GM18858 (cell line): ENCODE results near the gene OR52K2.
"Not testable (repeated sequence)": the region's sequence is repeated elsewhere in the genome, so short reads cannot be mapped to it uniquely, and the experiment has no call there.

Experiments used
- ATAC-seq: cut with Tn5 transposase; IDR thresholded peaks from one replicate; pipeline ENCODE4 v1.9.1; 2021; ENCODE audit not compliant: unreplicated experiment

Gene OR52K2

DNA sequence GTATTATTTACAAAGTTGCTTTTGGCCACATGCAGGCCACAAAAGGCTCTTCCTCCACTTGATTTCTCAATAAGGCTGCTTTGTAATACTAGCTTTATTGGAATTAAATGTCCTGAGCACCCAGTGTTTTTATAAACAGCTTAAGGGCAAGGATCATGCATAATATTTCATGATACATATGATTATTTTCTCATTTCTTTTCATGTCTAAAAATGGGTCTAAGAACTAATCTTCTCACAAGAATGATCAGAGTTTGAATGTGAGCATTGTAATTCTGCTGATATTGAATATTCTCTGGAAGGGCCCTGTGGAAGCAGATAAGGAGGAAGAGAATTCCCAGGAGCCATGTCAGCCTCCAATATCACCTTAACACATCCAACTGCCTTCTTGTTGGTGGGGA lies at the start of gene OR52K2:
OR52K2 (plus strand) TSS at position 301 of the 400 bp plus-strand sequence; CDS start at position 346, 45 bp downstream.
- no peak for ATAC-seq

- ATAC-seq = not testable (repeated sequence)
Observed at GRCh38 chr11:4406206-4406605, 42.9 kb upstream of the OR52K2 start.

DNA sequence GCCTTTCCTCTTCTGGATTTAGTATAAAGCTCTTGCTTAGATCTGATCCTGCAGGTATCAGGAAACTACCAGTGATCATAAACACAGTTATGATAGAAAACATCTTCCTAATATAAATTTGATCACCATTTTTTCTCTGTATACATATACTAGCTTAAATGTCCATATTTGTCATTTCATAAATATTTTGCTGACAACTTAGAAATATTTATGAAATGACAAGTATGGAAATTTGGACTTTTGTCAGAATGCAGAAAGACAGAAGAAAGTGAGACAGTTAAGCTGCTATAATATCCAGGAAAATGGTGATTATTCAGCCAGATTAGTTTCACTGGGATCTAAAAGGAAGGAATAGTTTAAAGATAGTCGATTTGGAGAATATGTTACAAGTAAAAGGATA lies 32.8 kb upstream of the OR52K2 start:
- no peak for ATAC-seq

GRCh38 chr11:4416816-4417215 lies 32.3 kb upstream of the OR52K2 start:
- no peak for ATAC-seq

DNA sequence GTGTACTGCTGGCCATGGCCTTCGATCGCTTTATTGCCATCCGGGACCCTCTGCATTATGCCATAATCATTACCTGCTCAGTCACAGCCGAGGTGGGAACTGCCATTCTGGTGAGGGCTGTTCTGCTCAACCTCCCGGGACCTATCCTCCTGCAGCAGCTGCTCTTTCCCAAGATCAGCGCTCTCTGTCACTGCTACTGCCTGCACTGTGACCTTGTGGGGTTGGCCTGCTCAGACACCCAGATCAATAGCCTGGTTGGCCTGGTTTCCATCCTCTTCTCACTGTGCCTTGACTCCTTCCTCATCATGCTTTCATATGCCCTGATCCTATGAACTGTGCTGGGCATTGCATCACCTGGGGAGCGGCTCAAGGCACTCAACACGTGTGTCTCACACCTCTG lies 30.7 kb upstream of the OR52K2 start:
- ATAC-seq = no peak

DNA sequence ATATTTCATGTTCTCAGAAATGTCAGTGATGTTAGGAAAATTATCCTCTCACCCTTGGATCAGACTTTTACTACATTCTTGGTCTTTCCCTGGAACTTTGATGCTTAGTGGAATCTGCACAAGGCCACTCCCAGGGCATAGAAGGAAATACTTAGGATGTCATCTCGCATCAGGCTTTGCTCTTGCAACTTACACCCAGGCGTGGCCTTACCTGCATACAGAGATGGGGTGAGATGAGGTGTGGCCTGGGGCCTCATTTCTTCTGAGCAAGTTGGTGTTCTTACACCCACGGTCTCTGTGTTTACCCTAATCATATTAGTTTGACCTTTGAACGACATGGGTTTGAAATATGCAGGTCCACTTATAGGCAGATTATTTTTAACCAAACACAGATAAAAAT lies 19.0 kb upstream of the OR52K2 start:
- no peak for ATAC-seq

GRCh38 chr11:4433856-4434255 lies 15.2 kb upstream of the OR52K2 start:
- ATAC-seq = no peak

GRCh38 chr11:4436411-4436810 lies 12.7 kb upstream of the OR52K2 start:
- ATAC-seq = no peak

DNA sequence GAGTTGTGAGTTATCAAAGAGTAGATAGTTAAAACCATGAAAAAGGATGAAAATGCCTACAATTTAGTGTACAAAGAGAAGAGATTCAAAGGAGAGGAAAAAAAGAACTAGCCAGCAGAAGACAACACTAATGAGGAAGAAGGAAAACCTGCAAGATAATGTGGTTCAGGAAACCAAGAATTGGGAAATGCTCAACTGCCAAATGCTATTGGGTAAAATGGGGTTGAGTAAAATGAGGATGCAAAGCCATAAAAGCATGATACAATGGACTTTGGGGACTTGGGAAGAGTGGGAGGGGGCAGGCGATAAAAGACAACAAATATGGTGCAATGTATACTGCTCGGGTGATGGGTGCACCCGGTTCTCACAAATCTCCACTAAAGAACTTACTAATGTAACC lies 7.6 kb upstream of the OR52K2 start:
- ATAC-seq = no peak

- ATAC-seq = no peak
Observed at GRCh38 chr11:4443232-4443891, 5.7 kb upstream of the OR52K2 start.

- no peak for ATAC-seq
Observed at GRCh38 chr11:4453118-4453517, 4.0 kb downstream of the OR52K2 start.

DNA sequence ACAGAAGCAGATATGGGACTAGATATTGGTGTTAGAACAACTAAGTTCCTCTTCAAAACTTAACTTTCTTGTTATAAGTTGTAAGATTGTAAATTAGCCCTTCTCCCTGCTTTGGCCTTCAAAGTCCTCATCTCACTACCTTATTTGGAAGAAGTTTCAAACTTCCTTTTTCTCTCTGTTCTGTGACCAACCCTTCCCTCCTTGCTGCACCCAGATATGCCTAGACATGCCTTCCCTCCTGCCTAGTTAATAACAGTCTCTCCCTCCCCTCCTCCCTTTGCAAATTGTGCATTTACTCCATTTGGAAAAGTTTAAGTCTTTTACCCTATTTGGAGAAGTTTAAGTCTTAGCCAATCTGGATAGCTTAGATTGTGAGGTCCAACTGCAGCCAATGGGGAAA lies 4.9 kb downstream of the OR52K2 start:
- ATAC-seq = no peak

DNA sequence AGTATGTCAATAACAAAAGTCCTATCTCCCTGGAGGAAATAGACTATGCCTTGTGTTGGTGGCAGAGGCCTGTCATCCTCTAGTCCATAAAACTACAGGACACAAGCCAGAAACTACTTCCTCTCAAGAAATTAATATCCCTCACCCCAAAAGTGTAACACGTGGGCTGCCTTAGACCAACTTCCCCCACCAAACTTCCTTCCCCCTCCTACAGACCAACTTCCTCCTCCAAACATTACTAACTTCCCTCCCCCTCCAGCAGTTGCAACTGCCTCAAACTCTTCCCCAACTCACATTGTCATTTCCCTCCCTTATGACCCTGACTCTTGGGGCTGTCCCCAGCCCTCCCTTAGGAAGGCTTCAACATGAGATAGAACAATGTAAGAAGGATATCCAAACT lies 6.3 kb downstream of the OR52K2 start:
- no peak for ATAC-seq

DNA sequence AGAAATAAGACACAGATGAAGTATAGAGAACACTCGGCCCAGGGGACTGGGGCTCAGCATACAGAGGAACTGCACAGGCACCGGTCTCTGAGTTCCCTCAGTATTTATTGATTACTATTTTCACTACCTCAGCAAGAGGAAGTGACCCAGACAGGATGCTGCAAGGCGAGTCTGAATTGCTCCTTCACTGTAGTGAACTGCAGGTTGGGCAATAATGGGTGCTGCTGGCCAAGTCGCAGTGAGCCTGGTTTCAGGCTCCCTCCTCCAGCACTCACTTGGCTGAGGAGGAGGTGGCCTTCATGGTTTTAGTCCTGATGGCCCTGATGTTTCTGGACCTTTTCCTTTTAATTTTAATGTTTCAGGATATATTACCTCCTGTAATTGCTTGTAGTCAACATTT lies 10.4 kb downstream of the OR52K2 start:
- ATAC-seq = peak; percentile 73

- no peak for ATAC-seq
Observed at GRCh38 chr11:4460151-4460550, 11.1 kb downstream of the OR52K2 start.

DNA sequence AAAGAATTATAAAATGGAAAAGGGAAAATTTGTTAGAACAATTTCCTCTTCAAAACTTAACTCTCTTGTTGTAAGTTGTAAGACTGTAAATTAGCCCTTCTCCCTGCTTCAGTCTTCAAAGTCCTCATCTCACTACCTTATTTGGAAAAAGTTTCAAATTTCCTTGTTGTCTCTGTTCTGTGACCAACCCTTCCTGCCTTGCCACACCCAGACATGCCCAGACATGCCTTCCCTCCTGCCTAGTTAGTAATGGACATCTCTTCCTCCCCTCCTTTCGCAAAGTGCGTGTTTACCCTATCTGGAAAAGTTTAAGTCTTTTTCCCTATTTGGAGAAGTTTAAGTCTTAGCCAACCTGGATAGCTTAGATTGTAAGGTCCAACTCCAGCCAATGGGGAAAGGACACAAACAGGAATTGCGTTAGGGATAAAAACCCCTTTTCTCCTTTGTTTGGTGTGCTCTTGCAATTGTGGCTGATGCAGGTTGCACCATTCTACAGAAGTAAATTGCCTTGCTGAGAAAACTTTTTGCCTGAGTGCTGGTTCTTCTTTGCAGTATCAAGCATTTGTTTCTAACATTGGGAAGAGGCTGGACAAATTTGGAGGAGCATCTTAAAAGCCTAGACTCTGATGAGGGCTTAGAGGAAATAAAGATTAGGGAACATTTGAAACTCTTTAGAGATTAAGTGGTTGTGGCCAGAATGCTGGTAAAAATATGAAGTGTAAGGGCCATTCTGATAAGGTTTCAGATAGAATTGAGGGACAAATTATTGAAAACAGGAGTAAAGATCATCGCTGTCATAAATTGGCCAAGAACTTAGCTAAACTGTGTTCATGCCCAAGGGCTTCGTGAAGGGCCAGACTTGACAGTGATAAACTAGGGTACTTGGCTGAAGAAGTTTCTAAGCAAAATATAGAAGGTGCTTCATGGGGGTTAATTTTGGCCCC lies 15.4 kb downstream of the OR52K2 start:
- ATAC-seq = no peak

GRCh38 chr11:4465407-4465806 lies 16.3 kb downstream of the OR52K2 start:
- no peak for ATAC-seq

- no peak for ATAC-seq
Observed at GRCh38 chr11:4466131-4466870, 17.2 kb downstream of the OR52K2 start.

DNA sequence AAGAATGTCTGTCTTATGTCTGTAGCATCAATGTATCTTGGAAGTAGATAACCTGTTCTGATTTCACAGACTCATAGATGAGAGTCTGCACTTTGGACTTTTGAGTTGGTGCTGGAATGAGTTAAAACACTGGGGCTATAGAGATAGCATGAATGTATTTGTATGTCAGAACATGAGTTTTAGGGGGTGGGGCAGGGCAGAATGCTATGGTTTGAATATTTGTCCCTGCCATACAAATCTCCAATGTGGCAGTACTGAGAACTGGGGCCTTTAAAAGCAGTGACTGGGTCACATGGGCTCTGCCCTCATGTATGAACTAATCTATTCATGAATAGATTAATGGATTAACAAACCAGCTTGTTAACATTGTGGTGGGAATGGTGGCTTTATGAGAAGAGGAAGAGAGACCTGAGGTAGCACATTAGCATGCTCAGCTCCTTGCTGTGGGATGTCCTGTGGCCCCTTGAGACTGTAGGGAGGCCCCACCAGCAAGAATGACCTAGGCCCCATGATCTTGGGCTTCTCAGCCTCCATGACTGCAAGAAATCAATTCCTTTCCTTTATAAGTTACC lies 17.9 kb downstream of the OR52K2 start:
- ATAC-seq = no peak

- no peak for ATAC-seq
Observed at GRCh38 chr11:4467811-4468606, 18.9 kb downstream of the OR52K2 start.
